HepG2 (cell line): ENCODE results near the gene GTF3C5. TPM values are rescaled to one million over a fixed set of nuclear protein-coding genes. Genes with fewer than 3 reads are reported as not detected.

Source experiments
- ARHGAP35 ChIP-seq: sonication (generic); formaldehyde crosslinking; IDR thresholded peaks from 2 replicates; pipeline ENCODE4 v1.9.0; 2022; ENCODE audit warnings: mild to moderate bottlenecking, inconsistent platforms, moderate library complexity, missing genetic modification reagents, borderline replicate concordance
- NR1H2 ChIP-seq: sonication (generic); formaldehyde crosslinking; IDR thresholded peaks from 2 replicates; pipeline ENCODE4 v1.8.1; 2022; ENCODE audit warnings: low read depth, missing genetic modification reagents, borderline replicate concordance
- PCBP2 ChIP-seq: fragments of 200-400 bp; formaldehyde crosslinking; optimal IDR thresholded peaks from 2 replicates; pipeline ENCODE3; 2018; ENCODE audit warnings: low read length, low read depth; ENCODE audit not compliant: poor library complexity, severe bottlenecking
- PHB2 ChIP-seq: fragments of 450-650 bp; IDR thresholded peaks from 2 replicates; pipeline ENCODE4 v1.6.1; 2018; ENCODE audit not compliant: partially characterized antibody
- POGZ ChIP-seq: sonication (generic); formaldehyde crosslinking; IDR thresholded peaks from 2 replicates; pipeline ENCODE4 v1.4.0; 2020; ENCODE audit warnings: mild to moderate bottlenecking, missing genetic modification reagents
- POLR2AphosphoS5 ChIP-seq: IDR thresholded peaks from 2 replicates; pipeline ENCODE4 v1.6.1; 2012; ENCODE audit warnings: low read depth, low read length
- REL ChIP-seq: sonication (generic); formaldehyde crosslinking; conservative IDR thresholded peaks from 2 replicates; pipeline ENCODE4 v1.8.0; 2022; ENCODE audit warnings: mild to moderate bottlenecking, missing genetic modification reagents, moderate library complexity
- SALL1 ChIP-seq: sonication (generic); formaldehyde crosslinking; IDR thresholded peaks from 2 replicates; pipeline ENCODE4 v1.8.0; 2022; ENCODE audit warnings: mild to moderate bottlenecking, missing genetic modification reagents
- SMAD9 ChIP-seq: sonication (generic); formaldehyde crosslinking; IDR thresholded peaks from 2 replicates; pipeline ENCODE4 v1.5.1; 2020; ENCODE audit warnings: mild to moderate bottlenecking, missing genetic modification reagents
- SNAI1 ChIP-seq: sonication (generic); formaldehyde crosslinking; IDR thresholded peaks from 2 replicates; pipeline ENCODE4 v1.5.0; 2020; ENCODE audit warnings: mild to moderate bottlenecking, missing genetic modification reagents, borderline replicate concordance
- ZFP1 ChIP-seq: IDR thresholded peaks from 2 replicates; pipeline ENCODE4 v1.6.1; 2016
- ZMYM3 ChIP-seq: sonication (generic); formaldehyde crosslinking; IDR thresholded peaks from 2 replicates; pipeline ENCODE4 v1.5.1; 2020; ENCODE audit warnings: mild to moderate bottlenecking, missing genetic modification reagents
- ZNF296 ChIP-seq: sonication (generic); formaldehyde crosslinking; conservative IDR thresholded peaks from 2 replicates; pipeline ENCODE4 v1.5.0; 2020; ENCODE audit warnings: mild to moderate bottlenecking, missing genetic modification reagents
- ZNF326 ChIP-seq: sonication (generic); formaldehyde crosslinking; IDR thresholded peaks from 2 replicates; pipeline ENCODE4 v1.4.0; 2020; ENCODE audit warnings: missing genetic modification reagents, borderline replicate concordance
- ZNF713 ChIP-seq: sonication (generic); formaldehyde crosslinking; IDR thresholded peaks from 2 replicates; pipeline ENCODE4 v1.4.0; 2020; ENCODE audit warnings: mild to moderate bottlenecking, missing genetic modification reagents
- ZNF782 ChIP-seq: sonication (generic); formaldehyde crosslinking; IDR thresholded peaks from 2 replicates; pipeline ENCODE4 v1.4.0; 2020; ENCODE audit warnings: missing genetic modification reagents, mild to moderate bottlenecking, borderline replicate concordance
- polyA plus RNA-seq, 8 experiments: library from polyadenylated mRNA; depleted of rRNA in 3 of 8; stranded (reverse) in 7 of 8; unstranded in 1 of 8; fragments of >200 nt; fragmentation: Illumina TruSeq in 4 of 8; extraction: Trizol in 4 of 8; gene quantifications; 2 replicates each; pipeline versions ENCODE4 v1.2.1 to v1.2.3, GENCODE V29; 2011 to 2016; ENCODE audit warnings: low read depth in 4 of 8, missing spikeins in 1 of 8, mixed read lengths in 1 of 8; ENCODE audit not compliant: insufficient read depth in 1 of 8
- total RNA-seq, 5 experiments: library from RNA; depleted of rRNA; stranded (reverse); fragments of >200 nt; fragmentation: Illumina TruSeq; extraction: Trizol; gene quantifications; 2 replicates each; pipeline ENCODE4 v1.2.3, GENCODE V29; 2016; ENCODE audit warnings: low read depth in 1 of 5
- TF ChIP-seq, protein P1 (sequence below): sonication (generic); formaldehyde crosslinking; conservative IDR thresholded peaks from 2 replicates; pipeline ENCODE4 v1.8.0; 2022; ENCODE audit warnings: missing genetic modification reagents
- TF ChIP-seq, protein P2 (sequence below): sonication (generic); formaldehyde crosslinking; IDR thresholded peaks from 2 replicates; pipeline ENCODE4 v1.4.0; 2020; ENCODE audit warnings: mild to moderate bottlenecking, missing genetic modification reagents
- TF ChIP-seq, protein P3 (sequence below): sonication (generic); formaldehyde crosslinking; IDR thresholded peaks from 2 replicates; pipeline ENCODE4 v1.8.0; 2022; ENCODE audit warnings: mild to moderate bottlenecking, missing genetic modification reagents
- TF ChIP-seq, protein P4 (sequence below): sonication (generic); formaldehyde crosslinking; IDR thresholded peaks from 2 replicates; pipeline ENCODE4 v1.8.0; 2023; ENCODE audit warnings: mild to moderate bottlenecking, missing genetic modification reagents
- TF ChIP-seq, protein P5 (sequence below): IDR thresholded peaks from 2 replicates; pipeline ENCODE4 v1.6.1; 2016; ENCODE audit warnings: low read depth

GTF3C5 gene
- total and polyA plus RNA-seq, 2 of the 13 experiments (the other 11 are each of a cell fraction or from before 2014, with no cell fraction given): 66.9 to 92.6 TPM

DNA sequence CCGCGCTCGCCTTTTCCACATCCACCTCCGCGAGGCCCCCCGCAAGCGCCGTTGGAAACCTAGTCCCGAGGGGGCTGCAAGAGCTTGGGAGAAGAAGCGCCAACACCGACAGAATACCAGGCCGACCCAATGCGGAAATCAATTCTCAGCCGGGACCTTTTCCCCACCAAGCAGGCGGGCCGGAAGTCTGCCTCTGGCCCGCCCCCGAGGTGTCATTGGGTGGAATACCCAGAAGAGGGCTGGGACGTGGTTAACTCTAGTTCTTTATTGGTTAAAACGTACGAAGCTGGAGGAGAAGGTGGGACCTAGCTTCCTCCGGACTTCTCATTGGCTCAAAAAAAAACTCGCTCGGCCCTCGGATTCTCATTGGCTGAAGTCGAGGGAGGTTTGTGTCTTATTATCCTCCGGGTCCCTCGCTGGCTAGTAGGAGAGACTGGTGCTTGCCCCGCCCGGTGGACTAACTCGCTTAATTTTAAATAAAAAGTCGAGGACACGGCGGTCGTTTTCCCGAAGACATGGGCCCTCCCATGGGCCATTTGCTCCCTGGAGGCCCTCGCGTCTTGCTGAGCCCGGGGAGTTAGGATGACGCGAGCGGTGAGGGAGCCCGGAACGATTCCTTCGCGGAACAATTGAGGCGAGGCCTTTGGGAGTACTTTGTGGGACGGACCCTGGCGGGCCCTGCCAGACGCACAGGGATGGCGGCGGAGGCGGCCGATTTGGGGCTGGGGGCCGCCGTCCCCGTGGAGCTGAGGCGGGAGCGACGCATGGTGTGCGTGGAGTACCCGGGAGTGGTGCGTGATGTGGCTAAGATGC lies at the start of gene GTF3C5 (continued):
- TF ChIP-seq ZNF782 (CRISPR knock-in tag) (peak; percentile 61; the same call in 1 of the 2 replicates), ARHGAP35 (CRISPR knock-in tag) (no peak), ZFP1 (CRISPR knock-in tag) (no peak), SNAI1 (CRISPR knock-in tag) (peak; percentile 65; the same call in 1 of the 2 replicates), ZNF713 (CRISPR knock-in tag) (no peak), REL (peak; percentile 83), PHB2 (no peak), POGZ (CRISPR knock-in tag) (peak; percentile 67), POLR2AphosphoS5 (peak; percentile 91), ZNF296 (CRISPR knock-in tag) (no peak), SMAD9 (CRISPR knock-in tag) (0 out of 2 replicates have a peak, but pooled peaks have one; percentile 85), ZMYM3 (peak; percentile 32; the same call in 1 of the 2 replicates), SALL1 (CRISPR knock-in tag) (peak; percentile 59), PCBP2 (no peak), NR1H2 (CRISPR knock-in tag) (peak; percentile 75; the same call in 1 of the 2 replicates), ZNF326 (CRISPR knock-in tag) (no peak)
- TF ChIP-seq, protein P1, sequence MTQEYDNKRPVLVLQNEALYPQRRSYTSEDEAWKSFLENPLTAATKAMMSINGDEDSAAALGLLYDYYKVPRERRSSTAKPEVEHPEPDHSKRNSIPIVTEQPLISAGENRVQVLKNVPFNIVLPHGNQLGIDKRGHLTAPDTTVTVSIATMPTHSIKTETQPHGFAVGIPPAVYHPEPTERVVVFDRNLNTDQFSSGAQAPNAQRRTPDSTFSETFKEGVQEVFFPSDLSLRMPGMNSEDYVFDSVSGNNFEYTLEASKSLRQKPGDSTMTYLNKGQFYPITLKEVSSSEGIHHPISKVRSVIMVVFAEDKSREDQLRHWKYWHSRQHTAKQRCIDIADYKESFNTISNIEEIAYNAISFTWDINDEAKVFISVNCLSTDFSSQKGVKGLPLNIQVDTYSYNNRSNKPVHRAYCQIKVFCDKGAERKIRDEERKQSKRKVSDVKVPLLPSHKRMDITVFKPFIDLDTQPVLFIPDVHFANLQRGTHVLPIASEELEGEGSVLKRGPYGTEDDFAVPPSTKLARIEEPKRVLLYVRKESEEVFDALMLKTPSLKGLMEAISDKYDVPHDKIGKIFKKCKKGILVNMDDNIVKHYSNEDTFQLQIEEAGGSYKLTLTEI (CRISPR knock-in tag): no peak
- TF ChIP-seq, protein P2, sequence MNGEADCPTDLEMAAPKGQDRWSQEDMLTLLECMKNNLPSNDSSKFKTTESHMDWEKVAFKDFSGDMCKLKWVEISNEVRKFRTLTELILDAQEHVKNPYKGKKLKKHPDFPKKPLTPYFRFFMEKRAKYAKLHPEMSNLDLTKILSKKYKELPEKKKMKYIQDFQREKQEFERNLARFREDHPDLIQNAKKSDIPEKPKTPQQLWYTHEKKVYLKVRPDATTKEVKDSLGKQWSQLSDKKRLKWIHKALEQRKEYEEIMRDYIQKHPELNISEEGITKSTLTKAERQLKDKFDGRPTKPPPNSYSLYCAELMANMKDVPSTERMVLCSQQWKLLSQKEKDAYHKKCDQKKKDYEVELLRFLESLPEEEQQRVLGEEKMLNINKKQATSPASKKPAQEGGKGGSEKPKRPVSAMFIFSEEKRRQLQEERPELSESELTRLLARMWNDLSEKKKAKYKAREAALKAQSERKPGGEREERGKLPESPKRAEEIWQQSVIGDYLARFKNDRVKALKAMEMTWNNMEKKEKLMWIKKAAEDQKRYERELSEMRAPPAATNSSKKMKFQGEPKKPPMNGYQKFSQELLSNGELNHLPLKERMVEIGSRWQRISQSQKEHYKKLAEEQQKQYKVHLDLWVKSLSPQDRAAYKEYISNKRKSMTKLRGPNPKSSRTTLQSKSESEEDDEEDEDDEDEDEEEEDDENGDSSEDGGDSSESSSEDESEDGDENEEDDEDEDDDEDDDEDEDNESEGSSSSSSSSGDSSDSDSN: peak; percentile 61
- TF ChIP-seq, protein P3, sequence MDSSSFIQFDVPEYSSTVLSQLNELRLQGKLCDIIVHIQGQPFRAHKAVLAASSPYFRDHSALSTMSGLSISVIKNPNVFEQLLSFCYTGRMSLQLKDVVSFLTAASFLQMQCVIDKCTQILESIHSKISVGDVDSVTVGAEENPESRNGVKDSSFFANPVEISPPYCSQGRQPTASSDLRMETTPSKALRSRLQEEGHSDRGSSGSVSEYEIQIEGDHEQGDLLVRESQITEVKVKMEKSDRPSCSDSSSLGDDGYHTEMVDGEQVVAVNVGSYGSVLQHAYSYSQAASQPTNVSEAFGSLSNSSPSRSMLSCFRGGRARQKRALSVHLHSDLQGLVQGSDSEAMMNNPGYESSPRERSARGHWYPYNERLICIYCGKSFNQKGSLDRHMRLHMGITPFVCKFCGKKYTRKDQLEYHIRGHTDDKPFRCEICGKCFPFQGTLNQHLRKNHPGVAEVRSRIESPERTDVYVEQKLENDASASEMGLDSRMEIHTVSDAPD (CRISPR knock-in tag): 0 out of 2 replicates have a peak, but pooled peaks have one; percentile 39
- TF ChIP-seq, protein P4, sequence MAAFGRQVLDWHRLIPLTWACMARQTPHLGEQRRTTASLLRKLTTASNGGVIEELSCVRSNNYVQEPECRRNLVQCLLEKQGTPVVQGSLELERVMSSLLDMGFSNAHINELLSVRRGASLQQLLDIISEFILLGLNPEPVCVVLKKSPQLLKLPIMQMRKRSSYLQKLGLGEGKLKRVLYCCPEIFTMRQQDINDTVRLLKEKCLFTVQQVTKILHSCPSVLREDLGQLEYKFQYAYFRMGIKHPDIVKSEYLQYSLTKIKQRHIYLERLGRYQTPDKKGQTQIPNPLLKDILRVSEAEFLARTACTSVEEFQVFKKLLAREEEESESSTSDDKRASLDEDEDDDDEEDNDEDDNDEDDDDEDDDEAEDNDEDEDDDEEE (CRISPR knock-in tag): no peak
- TF ChIP-seq, protein P5, sequence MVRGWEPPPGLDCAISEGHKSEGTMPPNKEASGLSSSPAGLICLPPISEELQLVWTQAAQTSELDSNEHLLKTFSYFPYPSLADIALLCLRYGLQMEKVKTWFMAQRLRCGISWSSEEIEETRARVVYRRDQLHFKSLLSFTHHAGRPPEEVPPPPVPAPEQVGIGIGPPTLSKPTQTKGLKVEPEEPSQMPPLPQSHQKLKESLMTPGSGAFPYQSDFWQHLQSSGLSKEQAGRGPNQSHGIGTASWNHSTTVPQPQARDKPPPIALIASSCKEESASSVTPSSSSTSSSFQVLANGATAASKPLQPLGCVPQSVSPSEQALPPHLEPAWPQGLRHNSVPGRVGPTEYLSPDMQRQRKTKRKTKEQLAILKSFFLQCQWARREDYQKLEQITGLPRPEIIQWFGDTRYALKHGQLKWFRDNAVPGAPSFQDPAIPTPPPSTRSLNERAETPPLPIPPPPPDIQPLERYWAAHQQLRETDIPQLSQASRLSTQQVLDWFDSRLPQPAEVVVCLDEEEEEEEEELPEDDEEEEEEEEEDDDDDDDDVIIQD (CRISPR knock-in tag): no peak
